Mesothelial cell of epicardium (in vitro differentiated cells): ENCODE results near the gene CELSR2. TPM values are rescaled to one million over a fixed set of nuclear protein-coding genes. Genes with fewer than 3 reads are reported as not detected.

Experiments used
- DNase-seq, 2 experiments: peaks; one replicate each; pipeline ENCODE4 v3.0.0; 2021; ENCODE audit warnings: low spot score in 2 of 2; ENCODE audit not compliant: unreplicated experiment in 2 of 2
- H3K27ac Mint-ChIP-seq: 2 replicates; pipeline ENCODE4 v1.8.0; 2021; ENCODE audit warnings: mixed read lengths
- H3K27me3 Mint-ChIP-seq: 2 replicates; pipeline ENCODE4 v1.8.0; 2021; ENCODE audit warnings: low read depth, mixed read lengths
- H3K36me3 Mint-ChIP-seq: 2 replicates; pipeline ENCODE4 v1.8.0; 2021; ENCODE audit warnings: mixed read lengths
- H3K4me1 Mint-ChIP-seq: 2 replicates; pipeline ENCODE4 v1.8.0; 2021; ENCODE audit warnings: mixed read lengths
- H3K4me3 Mint-ChIP-seq: 2 replicates; pipeline ENCODE4 v1.8.0; 2021; ENCODE audit warnings: mild to moderate bottlenecking, moderate library complexity, mixed read lengths
- H3K9me3 Mint-ChIP-seq: 2 replicates; pipeline ENCODE4 v1.8.0; 2021; ENCODE audit warnings: mixed read lengths
- CTCF ChIP-seq: fragments of 200-600 bp; sonication (generic); IDR thresholded peaks from one replicate; pipeline ENCODE4 v1.5.0; 2021; ENCODE audit warnings: antibody characterized with exemption; ENCODE audit not compliant: unreplicated experiment
- total RNA-seq: library from RNA; stranded (reverse); gene quantifications from 3 replicates; pipeline ENCODE4 v1.2.1, GENCODE V29; 2021

Gene CELSR2
- total RNA-seq, 1 donor from 2014 or later = 27.1 TPM

GRCh38 chr1:109272831-109273547, 23.6 kb downstream of the CELSR2 start:
- H3K36me3 Mint-ChIP-seq = peaks cover 11% of the 10 kb centered on the region
- no peak for TF ChIP-seq CTCF
- peaks cover 41% of the 10 kb centered on the region for H3K4me1 Mint-ChIP-seq
- H3K9me3 Mint-ChIP-seq = no peaks in the 10 kb centered on the region
- H3K4me3 Mint-ChIP-seq = no peak overlapping the region
- DNase-seq = no peak
- H3K27ac Mint-ChIP-seq = no peak overlapping the region
- no peaks in the 10 kb centered on the region for H3K27me3 Mint-ChIP-seq

- H3K36me3 Mint-ChIP-seq = peaks cover 9% of the 10 kb centered on the region
- no peak for DNase-seq
- peak overlapping the region; percentile 18 for H3K4me3 Mint-ChIP-seq
These were observed 24.4 kb downstream of the CELSR2 start for GRCh38 chr1:109273570-109274288.

GRCh38 chr1:109274533-109275476, 25.5 kb downstream of the CELSR2 start:
- no peaks in the 10 kb centered on the region for H3K9me3 Mint-ChIP-seq
- H3K27me3 Mint-ChIP-seq = no peaks in the 10 kb centered on the region
- H3K27ac Mint-ChIP-seq = peak overlapping the region; percentile 78
- peak overlapping the region; percentile 38 for H3K4me3 Mint-ChIP-seq
- no peak for DNase-seq
- no peak for TF ChIP-seq CTCF
- H3K4me1 Mint-ChIP-seq = peaks cover 41% of the 10 kb centered on the region
- H3K36me3 Mint-ChIP-seq = peaks cover 13% of the 10 kb centered on the region

More at GRCh38 chr1:109273570-109274288, 24.4 kb downstream of the CELSR2 start:
- peaks cover 41% of the 10 kb centered on the region for H3K4me1 Mint-ChIP-seq
- no peaks in the 10 kb centered on the region for H3K27me3 Mint-ChIP-seq
- TF ChIP-seq CTCF = no peak
- H3K9me3 Mint-ChIP-seq = no peaks in the 10 kb centered on the region
- H3K27ac Mint-ChIP-seq = peak overlapping the region; percentile 28

GRCh38 chr1:109275706-109276345, 26.5 kb downstream of the CELSR2 start:
- no peak for TF ChIP-seq CTCF
- Mint-ChIP-seq H3K4me3 (peak overlapping the region; percentile 32), H3K36me3 (peaks cover 9% of the 10 kb centered on the region), H3K4me1 (peaks cover 41% of the 10 kb centered on the region), H3K27ac (peak overlapping the region; percentile 76), H3K27me3 (no peaks in the 10 kb centered on the region), H3K9me3 (no peaks in the 10 kb centered on the region)
- no peak for DNase-seq
